Omental fat pad (tissue), 4 donors: Measurements from ENCODE around the gene GHRHR. TPM values are rescaled to one million over a fixed set of nuclear protein-coding genes. Genes with fewer than 3 reads are reported as not detected.

Experiments used
- ATAC-seq: fragments of 150-250 bp; one replicate; pipeline ENCODE4 v1.9.1; 2016; ENCODE audit warnings: mild to moderate bottlenecking, moderate library complexity; ENCODE audit not compliant: low FRiP score
- DNase-seq: peaks from one replicate; pipeline ENCODE4 v3.0.0-alpha.2; 2019; ENCODE audit warnings: low spot score
- CTCF ChIP-seq, 3 donors: fragments of 450-650 bp; IDR thresholded peaks; one replicate each; pipeline ENCODE4 v1.5.1; 2016 to 2017; ENCODE audit warnings: antibody characterized with exemption in 3 of 3, mild to moderate bottlenecking in 3 of 3, moderate library complexity in 2 of 3
- total RNA-seq, 4 donors: library from RNA; depleted of rRNA; stranded (reverse); fragments of >200 nt; gene quantifications; one replicate each; pipeline ENCODE4 v1.1.0, GENCODE V29; 2016

Gene GHRHR
- total RNA-seq, 4 donors from 2014 or later = not detected

GRCh38 chr7:30928254-30928872 lies 35.4 kb upstream of the GHRHR start:
- no peak for TF ChIP-seq CTCF (IDR thresholded peaks at IDR 0.05)
- no peak for ATAC-seq
- peak; percentile 5 for DNase-seq

GRCh38 chr7:30929686-30930085 lies 34.1 kb upstream of the GHRHR start:
- no peak for ATAC-seq
- DNase-seq = peak; percentile 9
- no peak for TF ChIP-seq CTCF (IDR thresholded peaks at IDR 0.05)

GRCh38 chr7:30930621-30931020 lies 33.1 kb upstream of the GHRHR start:
- no peak for DNase-seq
- TF ChIP-seq CTCF (IDR thresholded peaks at IDR 0.05) = no peak
- no peak for ATAC-seq

GRCh38 chr7:30931161-30931928 lies 32.4 kb upstream of the GHRHR start:
- no peak for ATAC-seq
- no peak for TF ChIP-seq CTCF (IDR thresholded peaks at IDR 0.05)
- DNase-seq = no peak

GRCh38 chr7:30931929-30932540 lies 31.7 kb upstream of the GHRHR start:
- ATAC-seq (no peak), DNase-seq (no peak)
- TF ChIP-seq CTCF (IDR thresholded peaks at IDR 0.05) = no peak

- DNase-seq (no peak), ATAC-seq (no peak)
- TF ChIP-seq CTCF (IDR thresholded peaks at IDR 0.05) = no peak
Observed at GRCh38 chr7:30932562-30932961, 31.2 kb upstream of the GHRHR start.
